Esophagus (tissue), 2 donors: ENCODE results near the gene TSPAN17. TPM values are rescaled to one million over a fixed set of nuclear protein-coding genes. Genes with fewer than 3 reads are reported as not detected.
A peak's percentile ranks its signal among the peaks of the same experiment; 100 is the strongest.

Source experiments
- H3K27ac ChIP-seq, 2 donors: one replicate each; pipeline ENCODE4 v1.5.1; 2013; ENCODE audit warnings: low read depth in 2 of 2, mild to moderate bottlenecking in 2 of 2, inconsistent platforms in 1 of 2, low read length in 1 of 2, moderate library complexity in 1 of 2
- H3K27me3 ChIP-seq, 2 donors: one replicate each; pipeline ENCODE4 v1.6.1; 2013; ENCODE audit warnings: low read length in 2 of 2, control low read depth in 1 of 2, mild to moderate bottlenecking in 1 of 2; ENCODE audit not compliant: insufficient read depth in 2 of 2, control insufficient read depth in 1 of 2
- H3K36me3 ChIP-seq, 2 donors: one replicate each; pipeline ENCODE4 v1.6.1; 2013; ENCODE audit warnings: low read length in 1 of 2; ENCODE audit not compliant: control insufficient read depth in 2 of 2, insufficient read depth in 2 of 2
- H3K4me1 ChIP-seq, 2 donors: one replicate each; pipeline ENCODE4 v1.6.1; 2013; ENCODE audit warnings: low read length in 1 of 2; ENCODE audit not compliant: control insufficient read depth in 2 of 2, insufficient read depth in 2 of 2
- H3K4me3 ChIP-seq, 2 donors: one replicate each; pipeline ENCODE4 v1.5.1; 2013; ENCODE audit warnings: low read length in 2 of 2, mild to moderate bottlenecking in 2 of 2, low read depth in 1 of 2, moderate library complexity in 1 of 2
- H3K9me3 ChIP-seq, 2 donors: one replicate each; pipeline ENCODE4 v1.6.1; 2013; ENCODE audit warnings: mild to moderate bottlenecking in 2 of 2, low read depth in 1 of 2, low read length in 1 of 2, moderate library complexity in 1 of 2; ENCODE audit not compliant: control insufficient read depth in 2 of 2, insufficient read depth in 1 of 2
- WGBS, 2 donors: extraction: QIAGEN DNeasy Blood & Tissue Kit; methylation state at CpG; one replicate each; pipeline ENCODE4 v1.1.7; 2013; 5-methylcytosine and 5-hydroxymethylcytosine counted together
- polyA plus RNA-seq, 2 donors: library from polyadenylated mRNA; stranded (reverse); fragments of 200-250 nt; gene quantifications; one replicate each; pipeline ENCODE4 v1.2.3, GENCODE V29; 2013
- donor health status: healthy with polysubstance abuse.
- donor health status: Bipolar disorder and iron deficiency.

TSPAN17 gene
- polyA plus RNA-seq, 2 donors: 15.7 to 21.3 TPM

DNA sequence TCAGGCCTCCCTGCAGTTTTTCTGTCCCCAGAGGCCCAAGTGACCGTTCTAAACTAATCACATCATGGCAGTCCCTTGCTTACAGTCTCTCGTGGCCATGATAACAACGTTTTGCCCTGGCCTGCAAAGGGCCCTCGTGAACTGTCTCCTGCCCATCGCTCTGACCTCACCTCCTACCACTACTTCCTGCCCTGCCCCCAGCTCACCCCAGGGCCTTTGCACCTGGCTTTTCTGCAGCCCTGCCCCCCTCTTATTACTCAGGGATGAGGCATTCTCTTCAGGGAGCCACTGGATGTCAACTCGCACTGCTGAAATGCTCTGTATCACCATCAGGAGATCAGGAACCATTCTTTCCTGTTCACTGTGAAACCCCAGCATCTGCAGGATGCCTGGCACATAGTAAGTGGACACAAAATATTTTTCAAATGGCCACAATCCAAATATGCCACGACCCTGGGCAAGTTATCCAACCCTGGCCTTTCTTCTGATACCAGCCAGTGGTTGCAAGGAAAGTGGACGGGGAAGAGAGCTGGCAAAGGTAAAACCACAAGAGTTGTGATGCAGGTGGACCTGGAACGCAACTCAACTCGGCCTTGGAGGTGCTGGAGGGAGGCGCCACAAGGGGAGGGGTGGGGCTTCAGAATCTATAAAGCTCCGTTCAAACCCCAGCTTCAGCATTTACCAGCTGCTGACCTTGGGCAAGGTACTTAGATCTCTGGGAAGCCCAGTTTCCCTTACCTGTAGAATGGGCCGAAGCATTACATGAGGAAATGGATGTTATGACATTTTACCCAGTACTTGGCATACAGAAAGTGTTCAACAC is 18.7 kb upstream of the TSPAN17 start:
- WGBS, 2 donors: 50 to 52% methylated on average over 13 of the region's 13 CpGs
- H3K27me3 ChIP-seq: peaks cover 0 to 7% of the 10 kb centered on the region in 2 donors
- no peak overlapping the region for H3K4me3 ChIP-seq
- no peaks in the 10 kb centered on the region for H3K36me3 ChIP-seq
- no peaks in the 10 kb centered on the region for H3K9me3 ChIP-seq
- H3K27ac ChIP-seq: no peak overlapping the region
- H3K4me1 ChIP-seq: peaks cover 12 to 16% of the 10 kb centered on the region in 2 donors

DNA sequence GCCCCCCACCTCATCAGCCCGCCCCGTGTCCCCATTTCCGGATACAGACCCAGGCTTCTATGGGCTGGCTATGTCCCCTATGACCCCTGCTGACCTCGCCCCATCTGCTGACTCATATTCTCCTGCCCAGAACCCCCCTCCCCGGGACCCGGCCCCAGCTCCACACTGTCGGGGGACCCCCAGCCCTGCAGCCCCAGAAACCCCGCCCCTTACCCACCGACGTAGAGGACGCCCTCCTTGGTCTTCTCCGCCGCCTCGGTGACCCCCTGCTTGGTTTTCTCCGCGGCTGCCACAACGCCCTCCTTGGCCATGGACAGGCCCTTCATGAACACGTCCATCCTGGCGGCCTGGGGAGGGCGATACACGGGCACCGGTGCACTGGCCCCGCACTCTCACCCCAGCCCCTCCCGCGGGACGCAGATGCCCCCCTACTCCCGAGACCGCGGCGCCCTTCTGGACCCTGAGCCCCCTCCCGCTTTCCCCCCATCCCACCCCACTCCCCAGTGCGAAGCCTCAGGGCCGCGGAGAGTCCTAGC is 17.9 kb upstream of the TSPAN17 start:
- H3K4me3 ChIP-seq: no peak overlapping the region
- 8 to 9% methylated on average over 33 to 34 of the region's 34 CpGs for WGBS, 2 donors

DNA sequence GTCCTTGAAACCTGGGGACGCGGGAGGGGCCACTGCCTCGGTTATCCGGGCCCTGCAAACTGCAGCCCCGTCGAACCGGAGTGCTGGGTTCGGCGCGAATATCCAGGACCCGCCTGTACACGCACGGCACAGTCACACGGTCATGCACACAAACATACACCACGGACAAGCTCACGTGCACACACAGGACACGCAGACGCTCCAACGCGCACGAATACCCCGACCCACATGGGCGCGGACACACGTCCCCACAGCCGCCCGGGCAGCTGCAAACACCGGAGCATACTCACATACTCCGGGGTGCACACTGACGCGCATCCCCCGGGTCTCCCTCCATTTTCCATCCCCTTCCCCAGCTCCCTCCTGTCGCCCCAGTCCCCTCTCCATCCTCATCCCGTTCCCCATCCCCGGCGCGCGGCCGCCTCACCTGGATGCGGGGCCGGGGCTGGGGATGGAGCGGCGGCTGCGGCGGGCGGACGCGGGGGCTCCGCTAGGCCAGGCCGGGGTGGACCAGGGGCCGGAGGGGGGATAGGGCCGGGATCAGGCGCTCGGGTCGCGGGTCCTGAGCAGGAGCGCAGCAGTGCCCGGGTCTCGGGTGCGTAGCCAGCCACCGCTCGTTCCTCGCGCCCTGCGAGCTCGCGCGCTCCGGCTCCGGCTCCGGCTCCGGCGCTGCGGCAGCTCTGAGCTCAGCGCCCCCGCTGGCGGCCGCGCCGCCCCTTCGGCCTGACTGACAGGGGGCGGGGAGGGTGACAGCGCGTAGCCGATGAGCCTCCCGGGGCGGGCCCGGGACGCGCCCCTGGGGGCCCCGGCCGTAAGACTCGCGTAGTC is 17.2 kb upstream of the TSPAN17 start, which contains the start of the genes EIF4E1B and SNCB:
EIF4E1B (plus strand) TSS at position 823 of the 828 bp plus-strand sequence. CDS start 12,113 bp downstream, outside the sequence.
SNCB (minus strand) TSS at position 682 of the 828 bp plus-strand sequence. CDS start 880 bp downstream, outside the sequence.
- Histone ChIP-seq H3K27ac (no peak within 1 kb of the TSS), H3K4me1 (peaks cover 12 to 16% of the 10 kb centered on the region in 2 donors), H3K9me3 (no peaks in the 10 kb centered on the region), H3K36me3 (no peaks in the 10 kb centered on the region), H3K4me3 (peak within 1 kb of the TSS in 1 of 2 donors; percentile 17), H3K27me3 (peaks cover 0 to 7% of the 10 kb centered on the region in 2 donors)
- WGBS, 2 donors: 0 to 1% methylated on average over 67 to 94 of the region's 94 CpGs

More for the DNA sequence above, 17.9 kb upstream of the TSPAN17 start:
- H3K27ac ChIP-seq: no peak overlapping the region
- peaks cover 0 to 7% of the 10 kb centered on the region in 2 donors for H3K27me3 ChIP-seq
- no peaks in the 10 kb centered on the region for H3K36me3 ChIP-seq
- no peaks in the 10 kb centered on the region for H3K9me3 ChIP-seq
- H3K4me1 ChIP-seq: peaks cover 12 to 16% of the 10 kb centered on the region in 2 donors

DNA sequence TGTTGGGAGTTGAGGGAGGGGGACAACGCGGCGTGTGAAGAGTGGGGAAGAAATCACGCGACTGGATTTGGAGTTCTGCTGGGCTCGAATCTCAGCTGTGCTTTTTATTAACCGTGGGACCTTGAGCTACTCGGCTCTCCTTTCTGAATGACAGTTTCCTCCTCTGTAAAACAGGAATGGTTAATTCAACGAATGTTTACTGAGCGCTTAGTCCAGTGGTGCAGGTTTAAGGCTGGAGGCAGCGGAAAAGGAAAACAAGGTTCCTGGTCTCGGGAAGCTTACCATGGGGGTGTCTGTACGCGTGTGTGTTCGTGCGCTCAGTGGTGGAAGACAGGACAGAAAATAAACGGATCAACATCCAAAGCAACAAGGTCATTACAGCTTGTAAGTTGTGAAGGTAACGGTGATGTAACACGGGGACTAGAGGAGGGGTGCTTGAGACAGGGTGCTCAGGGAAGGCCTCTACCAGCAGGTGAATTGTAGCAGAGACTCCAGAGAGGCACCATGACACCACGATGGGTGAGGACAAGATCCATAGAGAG is 16.5 kb upstream of the TSPAN17 start:
- peak overlapping the region in 1 of 2 donors; percentile 17 for H3K4me3 ChIP-seq

DNA sequence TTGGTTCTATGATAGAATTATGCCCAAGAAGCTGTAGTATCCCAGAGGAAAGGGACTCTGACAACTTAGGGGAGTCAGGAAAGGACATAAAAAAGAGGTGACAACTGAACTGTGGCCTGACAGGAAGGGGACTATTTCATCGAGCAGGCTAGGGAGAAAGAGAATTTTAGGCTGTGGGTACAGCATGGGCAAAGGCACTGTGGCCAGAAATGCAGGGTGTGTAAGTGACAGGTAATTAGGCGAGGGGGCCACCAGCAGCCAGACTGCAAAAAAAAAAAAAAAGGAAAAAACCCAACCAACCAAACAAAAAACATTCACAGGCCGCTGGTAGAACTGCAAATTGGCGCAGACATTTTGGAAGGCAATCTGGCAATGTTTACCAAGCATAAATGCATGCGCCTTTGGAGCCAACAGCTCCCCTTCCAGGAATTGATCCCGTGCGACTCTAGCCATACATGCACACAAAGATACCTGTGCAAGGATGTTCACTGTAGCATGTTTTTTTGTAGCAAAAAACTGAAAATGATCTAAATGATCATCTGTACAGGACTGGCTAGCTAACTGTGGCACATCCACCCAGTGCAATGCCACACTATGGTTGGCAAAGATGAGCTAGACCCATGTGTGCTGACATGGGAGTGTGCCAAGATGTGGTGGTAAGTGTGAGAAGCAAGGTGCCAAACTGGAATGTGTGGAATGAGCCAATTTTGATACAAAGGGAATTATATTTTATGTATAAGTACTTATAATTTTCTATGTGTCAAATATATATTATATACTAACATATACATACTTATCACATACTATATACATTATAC is 15.7 kb upstream of the TSPAN17 start:
- WGBS, 2 donors: 63 to 68% methylated on average over 7 of the region's 7 CpGs
- Histone ChIP-seq H3K27ac (no peak overlapping the region), H3K4me3 (no peak overlapping the region), H3K36me3 (no peaks in the 10 kb centered on the region), H3K27me3 (peaks cover 0 to 5% of the 10 kb centered on the region in 2 donors), H3K9me3 (peaks cover 0 to 3% of the 10 kb centered on the region in 2 donors), H3K4me1 (peaks cover 12 to 16% of the 10 kb centered on the region in 2 donors)

More for the DNA sequence above, 16.5 kb upstream of the TSPAN17 start:
- WGBS, 2 donors: 6 to 10% methylated on average over 20 of the region's 20 CpGs
- H3K9me3 ChIP-seq: peaks cover 0 to 3% of the 10 kb centered on the region in 2 donors
- H3K27me3 ChIP-seq: peaks cover 0 to 7% of the 10 kb centered on the region in 2 donors
- no peak overlapping the region for H3K27ac ChIP-seq
- peaks cover 12 to 16% of the 10 kb centered on the region in 2 donors for H3K4me1 ChIP-seq
- H3K36me3 ChIP-seq: no peaks in the 10 kb centered on the region

DNA sequence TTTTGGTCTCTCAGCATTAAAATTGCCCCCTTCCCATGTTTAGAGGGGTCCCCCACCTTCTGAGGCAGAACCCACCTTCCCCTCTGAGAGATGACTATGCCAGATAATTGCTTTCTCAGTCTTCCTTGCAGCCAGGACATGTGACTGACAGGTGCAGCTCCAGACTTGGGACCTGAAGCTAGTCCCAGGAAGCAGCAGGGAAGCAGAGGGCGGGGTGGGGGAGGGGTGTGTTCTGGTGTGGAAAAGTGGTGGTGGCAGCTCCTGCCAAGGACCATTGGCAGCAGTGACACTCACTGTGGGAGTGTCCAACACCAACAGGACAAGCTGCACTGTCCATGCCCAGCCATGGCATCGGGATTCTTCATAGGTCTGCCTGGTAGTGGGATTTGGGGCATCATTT is 14.5 kb upstream of the TSPAN17 start:
- H3K36me3 ChIP-seq: no peaks in the 10 kb centered on the region
- H3K27me3 ChIP-seq: peaks cover 0 to 2% of the 10 kb centered on the region in 2 donors
- no peak overlapping the region for H3K4me3 ChIP-seq
- WGBS, 2 donors: 81 to 84% methylated on average over 2 of the region's 2 CpGs
- H3K4me1 ChIP-seq: peaks cover 12 to 13% of the 10 kb centered on the region in 2 donors
- H3K27ac ChIP-seq: no peak overlapping the region
- H3K9me3 ChIP-seq: peaks cover 0 to 3% of the 10 kb centered on the region in 2 donors

DNA sequence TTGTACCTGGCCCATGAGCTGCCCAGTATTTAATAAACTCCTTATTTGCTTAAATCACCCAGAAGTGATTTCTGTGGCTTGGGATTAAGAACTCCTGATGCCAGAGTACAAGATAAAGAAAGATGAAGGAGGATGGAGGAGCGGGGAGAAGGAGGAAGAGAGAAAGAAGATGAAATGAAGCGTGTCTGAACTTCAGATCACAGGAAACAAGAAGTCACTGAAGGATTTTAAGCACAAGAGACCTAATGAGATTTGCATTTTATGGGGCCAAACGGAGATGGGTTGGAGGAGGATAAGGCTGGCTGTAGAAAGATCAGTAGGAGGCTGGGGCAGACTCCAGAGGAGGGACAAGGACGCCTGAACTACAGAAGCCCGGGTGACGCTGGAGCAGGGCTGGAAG is 13.7 kb upstream of the TSPAN17 start:
- Histone ChIP-seq H3K4me1 (peaks cover 12 to 13% of the 10 kb centered on the region in 2 donors), H3K27ac (no peak overlapping the region), H3K27me3 (no peaks in the 10 kb centered on the region), H3K9me3 (peaks cover 0 to 3% of the 10 kb centered on the region in 2 donors), H3K4me3 (no peak overlapping the region), H3K36me3 (no peaks in the 10 kb centered on the region)
- 24 to 28% methylated on average over 6 of the region's 6 CpGs for WGBS, 2 donors

DNA sequence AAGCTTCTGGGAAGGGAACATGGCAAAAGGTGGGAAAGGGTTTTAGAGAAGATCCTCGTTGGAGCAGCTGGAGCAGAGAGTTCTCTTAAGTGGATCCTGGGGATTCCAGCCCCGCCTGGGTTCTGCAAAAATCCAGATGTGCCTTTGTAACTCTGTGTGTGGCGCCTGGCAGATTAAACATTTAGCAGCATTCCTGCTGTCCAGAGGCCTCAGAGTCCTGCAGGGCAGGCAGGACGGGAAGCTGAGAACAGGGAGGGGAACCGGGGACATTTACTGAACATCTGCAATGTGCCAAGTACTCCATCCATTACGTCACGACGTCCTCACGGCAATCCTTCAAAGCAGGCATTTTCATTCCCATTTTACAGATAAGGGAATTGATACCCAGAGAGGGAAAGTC is 10.9 kb upstream of the TSPAN17 start:
- H3K27me3 ChIP-seq: no peaks in the 10 kb centered on the region

More for the DNA sequence above, 10.9 kb upstream of the TSPAN17 start:
- Histone ChIP-seq H3K4me1 (no peaks in the 10 kb centered on the region), H3K27ac (no peak overlapping the region), H3K9me3 (peaks cover 0 to 3% of the 10 kb centered on the region in 2 donors), H3K4me3 (no peak overlapping the region), H3K36me3 (no peaks in the 10 kb centered on the region)
- WGBS, 2 donors: 42 to 45% methylated on average over 9 of the region's 9 CpGs
